ENCODE measurements around the gene ATF6. TPM values are rescaled to one million over a fixed set of nuclear protein-coding genes. Genes with fewer than 3 reads are reported as not detected.

ATF6 gene
- total RNA-seq, 1 experiment from 2014 or later = 20.9 TPM

DNA sequence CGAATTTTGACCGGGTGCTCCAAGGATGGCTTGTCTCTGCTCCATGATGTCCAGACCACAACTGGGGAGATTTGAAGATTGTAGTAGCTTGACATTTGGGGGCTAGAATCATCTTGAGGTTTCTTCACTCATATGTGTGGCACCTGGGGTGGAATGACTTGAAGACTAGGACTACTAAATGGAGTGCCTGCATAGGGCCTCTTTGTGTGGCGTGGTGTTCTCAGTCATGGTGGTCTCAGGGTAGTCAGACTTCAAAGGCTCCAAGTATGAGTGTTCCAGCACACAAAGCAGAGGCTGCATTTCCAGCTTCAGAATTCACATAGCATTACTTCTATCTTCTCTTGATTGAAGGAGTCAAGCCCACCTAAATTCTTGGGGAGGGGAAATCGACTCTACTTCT is 16.8 kb downstream of the ATF6 start:
- Histone ChIP-seq H3K9me3 (ENCODE audit: control insufficient read depth in 1 of 2, insufficient read depth in 1 of 2, low read depth in 1 of 2, low read length in 2 of 2) (no peaks in the 10 kb centered on the region), H3K36me3 (ENCODE audit: control insufficient read depth in 1 of 2, insufficient read depth in 2 of 2, low read length in 2 of 2) (peaks cover 0 to 10% of the 10 kb centered on the region in 2 experiments; a peak in 2 of 4 replicates), H2AFZ (ENCODE audit: low read depth, low read length, poor library complexity, severe bottlenecking) (no peak overlapping the region), H3K9ac (ENCODE audit: low read length) (no peak overlapping the region), H3K4me2 (ENCODE audit: low read length) (no peak overlapping the region), H3K27ac (ENCODE audit: low read depth, low read length) (no peak overlapping the region), H3K4me3 (replicated peaks in 1 of 2; ENCODE audit: low read depth in 1 of 2, low read length in 2 of 2) (no peak overlapping the region), H3K79me2 (ENCODE audit: insufficient read depth, low read length) (peaks cover 6% of the 10 kb centered on the region; the same call in 1 of the 2 replicates), H3K9me2 (ENCODE audit: insufficient read depth) (no peaks in the 10 kb centered on the region), H3K27me3 (ENCODE audit: insufficient read depth, low read length) (no peaks in the 10 kb centered on the region), H4K20me1 (ENCODE audit: insufficient read depth) (no peaks in the 10 kb centered on the region), H3K4me1 (ENCODE audit: control insufficient read depth in 1 of 2, insufficient read depth in 2 of 2, low read length in 2 of 2) (no peaks in the 10 kb centered on the region)
- ATAC-seq = no peak
- ChIA-PET CTCF (interaction anchor here (2.7 kb wide), 1 partner anchor 10 kb away, joined by 9 read pairs; no protein-coding TSS in a partner anchor), POLR2A (no interaction called here), RAD21 (ENCODE audit: low non-redundant PET in 1 of 2, low total read pairs in 2 of 2, uncharacterized antibody in 2 of 2, unreplicated experiment in 2 of 2) (no interaction called here)
- intact Hi-C loops (cut with micrococcal nuclease) = no loop called here
- no TSS peak for BruUV-seq (replicated peaks)
- no peak for TF ChIP-seq EZH2phosphoT487 (IDR thresholded peaks at IDR 0.05; ENCODE audit: borderline replicate concordance)
- no peak for TF ChIP-seq SP1 (IDR thresholded peaks at IDR 0.05; ENCODE audit: low read depth)
- no peak for TF ChIP-seq SIN3A (IDR thresholded peaks at IDR 0.05; ENCODE audit: low read depth)
- TF ChIP-seq, protein P1, sequence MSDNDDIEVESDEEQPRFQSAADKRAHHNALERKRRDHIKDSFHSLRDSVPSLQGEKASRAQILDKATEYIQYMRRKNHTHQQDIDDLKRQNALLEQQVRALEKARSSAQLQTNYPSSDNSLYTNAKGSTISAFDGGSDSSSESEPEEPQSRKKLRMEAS (IDR thresholded peaks at IDR 0.05) = no peak
- TF ChIP-seq POLR2A (IDR thresholded peaks at IDR 0.05; ENCODE audit: borderline replicate concordance, extremely low read depth, insufficient read depth, insufficient read length) = no peak
- no peak for TF ChIP-seq SRF (IDR thresholded peaks at IDR 0.05; ENCODE audit: low read depth)
- no peak for TF ChIP-seq ZNF274 (IDR thresholded peaks at IDR 0.05; ENCODE audit: low read depth, low read length)
- TF ChIP-seq, protein P2, sequence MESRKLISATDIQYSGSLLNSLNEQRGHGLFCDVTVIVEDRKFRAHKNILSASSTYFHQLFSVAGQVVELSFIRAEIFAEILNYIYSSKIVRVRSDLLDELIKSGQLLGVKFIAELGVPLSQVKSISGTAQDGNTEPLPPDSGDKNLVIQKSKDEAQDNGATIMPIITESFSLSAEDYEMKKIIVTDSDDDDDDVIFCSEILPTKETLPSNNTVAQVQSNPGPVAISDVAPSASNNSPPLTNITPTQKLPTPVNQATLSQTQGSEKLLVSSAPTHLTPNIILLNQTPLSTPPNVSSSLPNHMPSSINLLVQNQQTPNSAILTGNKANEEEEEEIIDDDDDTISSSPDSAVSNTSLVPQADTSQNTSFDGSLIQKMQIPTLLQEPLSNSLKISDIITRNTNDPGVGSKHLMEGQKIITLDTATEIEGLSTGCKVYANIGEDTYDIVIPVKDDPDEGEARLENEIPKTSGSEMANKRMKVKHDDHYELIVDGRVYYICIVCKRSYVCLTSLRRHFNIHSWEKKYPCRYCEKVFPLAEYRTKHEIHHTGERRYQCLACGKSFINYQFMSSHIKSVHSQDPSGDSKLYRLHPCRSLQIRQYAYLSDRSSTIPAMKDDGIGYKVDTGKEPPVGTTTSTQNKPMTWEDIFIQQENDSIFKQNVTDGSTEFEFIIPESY (IDR thresholded peaks at IDR 0.05; ENCODE audit: extremely low read depth, insufficient replicate concordance, low read length) = no peak
- no peak for DNase-seq (ENCODE audit: low read depth, low spot score)

DNA sequence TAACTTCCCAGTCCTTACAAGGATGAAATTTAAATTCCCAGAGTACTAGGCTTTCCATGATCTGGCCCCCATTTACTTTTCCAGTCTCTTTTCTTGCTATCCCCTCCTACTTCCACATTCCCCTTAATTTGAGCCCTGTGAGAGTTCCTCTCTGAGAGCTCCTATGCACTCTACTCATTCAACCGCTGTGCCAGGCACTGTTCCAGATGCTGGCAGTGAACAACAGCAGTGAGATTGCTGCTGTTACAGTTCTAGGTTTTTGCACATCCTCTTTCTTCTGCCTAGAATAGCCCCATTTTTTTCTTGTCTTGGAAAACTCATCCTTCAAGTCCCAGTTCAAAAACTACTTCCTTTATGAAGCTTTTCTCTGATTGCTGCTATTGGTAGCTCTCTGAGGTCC is 18.8 kb downstream of the ATF6 start:
- Histone ChIP-seq H3K9me3 (ENCODE audit: control insufficient read depth in 1 of 2, insufficient read depth in 1 of 2, low read depth in 1 of 2, low read length in 2 of 2) (no peaks in the 10 kb centered on the region), H3K4me2 (ENCODE audit: low read length) (no peak overlapping the region), H3K27me3 (ENCODE audit: insufficient read depth, low read length) (no peaks in the 10 kb centered on the region), H3K36me3 (ENCODE audit: control insufficient read depth in 1 of 2, insufficient read depth in 2 of 2, low read length in 2 of 2) (peaks cover 0 to 10% of the 10 kb centered on the region in 2 experiments; a peak in 2 of 4 replicates), H3K27ac (ENCODE audit: low read depth, low read length) (no peak overlapping the region), H3K4me3 (replicated peaks in 1 of 2; ENCODE audit: low read depth in 1 of 2, low read length in 2 of 2) (no peak overlapping the region), H3K4me1 (ENCODE audit: control insufficient read depth in 1 of 2, insufficient read depth in 2 of 2, low read length in 2 of 2) (no peaks in the 10 kb centered on the region), H2AFZ (ENCODE audit: low read depth, low read length, poor library complexity, severe bottlenecking) (no peak overlapping the region), H3K79me2 (ENCODE audit: insufficient read depth, low read length) (peaks cover 5% of the 10 kb centered on the region; the same call in 1 of the 2 replicates), H3K9me2 (ENCODE audit: insufficient read depth) (no peaks in the 10 kb centered on the region), H4K20me1 (ENCODE audit: insufficient read depth) (no peaks in the 10 kb centered on the region), H3K9ac (ENCODE audit: low read length) (no peak overlapping the region)
- CTCF ChIA-PET = no interaction called here
- POLR2A ChIA-PET = no interaction called here
- intact Hi-C loops (cut with micrococcal nuclease) = loop anchor here (1.0 kb wide), 1 partner anchor 13 kb away; no protein-coding TSS in a partner anchor
- ATAC-seq (no peak), DNase-seq (ENCODE audit: low read depth, low spot score) (no peak)
- BruUV-seq (replicated peaks) = no TSS peak
- RAD21 ChIA-PET (ENCODE audit: low non-redundant PET in 1 of 2, low total read pairs in 2 of 2, uncharacterized antibody in 2 of 2, unreplicated experiment in 2 of 2) = no interaction called here
- TF ChIP-seq SP1 (IDR thresholded peaks at IDR 0.05; ENCODE audit: low read depth) = no peak
- no peak for TF ChIP-seq EZH2 (IDR thresholded peaks at IDR 0.05)
- no peak for TF ChIP-seq JUND (IDR thresholded peaks at IDR 0.05)
- no peak for TF ChIP-seq ZFX (IDR thresholded peaks at IDR 0.05)
- TF ChIP-seq ZNF274 (IDR thresholded peaks at IDR 0.05; ENCODE audit: low read depth, low read length) = no peak
- no peak for TF ChIP-seq SRF (IDR thresholded peaks at IDR 0.05; ENCODE audit: low read depth)
- no peak for TF ChIP-seq EZH2phosphoT487 (IDR thresholded peaks at IDR 0.05; ENCODE audit: borderline replicate concordance)
- no peak for TF ChIP-seq FOSL1 (IDR thresholded peaks at IDR 0.05; ENCODE audit: low read depth)
- TF ChIP-seq, protein P3, sequence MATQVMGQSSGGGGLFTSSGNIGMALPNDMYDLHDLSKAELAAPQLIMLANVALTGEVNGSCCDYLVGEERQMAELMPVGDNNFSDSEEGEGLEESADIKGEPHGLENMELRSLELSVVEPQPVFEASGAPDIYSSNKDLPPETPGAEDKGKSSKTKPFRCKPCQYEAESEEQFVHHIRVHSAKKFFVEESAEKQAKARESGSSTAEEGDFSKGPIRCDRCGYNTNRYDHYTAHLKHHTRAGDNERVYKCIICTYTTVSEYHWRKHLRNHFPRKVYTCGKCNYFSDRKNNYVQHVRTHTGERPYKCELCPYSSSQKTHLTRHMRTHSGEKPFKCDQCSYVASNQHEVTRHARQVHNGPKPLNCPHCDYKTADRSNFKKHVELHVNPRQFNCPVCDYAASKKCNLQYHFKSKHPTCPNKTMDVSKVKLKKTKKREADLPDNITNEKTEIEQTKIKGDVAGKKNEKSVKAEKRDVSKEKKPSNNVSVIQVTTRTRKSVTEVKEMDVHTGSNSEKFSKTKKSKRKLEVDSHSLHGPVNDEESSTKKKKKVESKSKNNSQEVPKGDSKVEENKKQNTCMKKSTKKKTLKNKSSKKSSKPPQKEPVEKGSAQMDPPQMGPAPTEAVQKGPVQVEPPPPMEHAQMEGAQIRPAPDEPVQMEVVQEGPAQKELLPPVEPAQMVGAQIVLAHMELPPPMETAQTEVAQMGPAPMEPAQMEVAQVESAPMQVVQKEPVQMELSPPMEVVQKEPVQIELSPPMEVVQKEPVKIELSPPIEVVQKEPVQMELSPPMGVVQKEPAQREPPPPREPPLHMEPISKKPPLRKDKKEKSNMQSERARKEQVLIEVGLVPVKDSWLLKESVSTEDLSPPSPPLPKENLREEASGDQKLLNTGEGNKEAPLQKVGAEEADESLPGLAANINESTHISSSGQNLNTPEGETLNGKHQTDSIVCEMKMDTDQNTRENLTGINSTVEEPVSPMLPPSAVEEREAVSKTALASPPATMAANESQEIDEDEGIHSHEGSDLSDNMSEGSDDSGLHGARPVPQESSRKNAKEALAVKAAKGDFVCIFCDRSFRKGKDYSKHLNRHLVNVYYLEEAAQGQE (IDR thresholded peaks at IDR 0.05; ENCODE audit: low read depth) = no peak
- TF ChIP-seq TCF7L2 (IDR thresholded peaks at IDR 0.05; ENCODE audit: borderline replicate concordance, extremely low read depth, insufficient read depth, insufficient read length) = no peak
- no peak for TF ChIP-seq POLR2A (IDR thresholded peaks at IDR 0.05; ENCODE audit: borderline replicate concordance, extremely low read depth, insufficient read depth, insufficient read length)
- TF ChIP-seq CBX3 (IDR thresholded peaks at IDR 0.05; ENCODE audit: low read depth) = no peak
- TF ChIP-seq CEBPB (IDR thresholded peaks at IDR 0.05; ENCODE audit: low read depth) = no peak

Data from HCT116 (cell line).